ENCODE measurements around the gene SLC35E3. TPM values are rescaled to one million over a fixed set of nuclear protein-coding genes. Genes with fewer than 3 reads are reported as not detected.
A peak's percentile ranks its signal among the peaks of the same experiment; 100 is the strongest.

Gene SLC35E3
- total and polyA plus RNA-seq, 2 donors (not counting 1 experiment from before 2014, with no cell fraction given), result 4.1 to 11.1 TPM

DNA sequence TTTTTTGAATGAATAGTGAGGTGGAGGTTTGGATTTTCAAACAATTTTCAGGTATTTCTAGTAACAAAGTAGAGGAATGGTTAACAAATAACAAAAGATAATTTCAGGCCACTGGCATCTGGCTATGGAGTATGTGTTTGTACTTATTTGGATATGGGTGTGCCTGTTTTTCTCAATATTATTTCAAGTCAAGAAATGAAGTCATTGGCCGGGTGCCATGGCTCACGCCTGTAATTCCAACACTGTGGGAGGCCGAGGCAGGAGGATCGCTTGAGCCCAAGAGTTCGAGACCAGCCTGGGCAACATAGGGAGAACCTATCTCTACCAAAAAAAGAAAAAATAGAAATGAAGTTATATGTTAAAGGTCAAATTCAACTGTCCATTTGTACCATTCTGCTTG lies 13.9 kb downstream of the SLC35E3 start:
- peaks cover 1% of the 10 kb centered on the region for H3K36me3 ChIP-seq (ENCODE audit: control insufficient read depth, insufficient read depth, low read length)
- no peak overlapping the region for H2AFZ ChIP-seq (ENCODE audit: low read length)
- peak in 1 of 2 donors; percentile 8 for DNase-seq (ENCODE audit: low read depth in 2 of 2)
- TF ChIP-seq, protein P1, sequence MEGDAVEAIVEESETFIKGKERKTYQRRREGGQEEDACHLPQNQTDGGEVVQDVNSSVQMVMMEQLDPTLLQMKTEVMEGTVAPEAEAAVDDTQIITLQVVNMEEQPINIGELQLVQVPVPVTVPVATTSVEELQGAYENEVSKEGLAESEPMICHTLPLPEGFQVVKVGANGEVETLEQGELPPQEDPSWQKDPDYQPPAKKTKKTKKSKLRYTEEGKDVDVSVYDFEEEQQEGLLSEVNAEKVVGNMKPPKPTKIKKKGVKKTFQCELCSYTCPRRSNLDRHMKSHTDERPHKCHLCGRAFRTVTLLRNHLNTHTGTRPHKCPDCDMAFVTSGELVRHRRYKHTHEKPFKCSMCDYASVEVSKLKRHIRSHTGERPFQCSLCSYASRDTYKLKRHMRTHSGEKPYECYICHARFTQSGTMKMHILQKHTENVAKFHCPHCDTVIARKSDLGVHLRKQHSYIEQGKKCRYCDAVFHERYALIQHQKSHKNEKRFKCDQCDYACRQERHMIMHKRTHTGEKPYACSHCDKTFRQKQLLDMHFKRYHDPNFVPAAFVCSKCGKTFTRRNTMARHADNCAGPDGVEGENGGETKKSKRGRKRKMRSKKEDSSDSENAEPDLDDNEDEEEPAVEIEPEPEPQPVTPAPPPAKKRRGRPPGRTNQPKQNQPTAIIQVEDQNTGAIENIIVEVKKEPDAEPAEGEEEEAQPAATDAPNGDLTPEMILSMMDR (conservative IDR thresholded peaks at IDR 0.05 in 1 of 2, IDR thresholded peaks at IDR 0.05 in 1 of 2; ENCODE audit: low read depth in 1 of 2, low read length in 2 of 2), result no peak
- no peak for TF ChIP-seq EZH2 (IDR thresholded peaks at IDR 0.05; ENCODE audit: low read length, missing control alignments)
- no peaks in the 10 kb centered on the region for H3K9me3 ChIP-seq (ENCODE audit: control insufficient read depth, insufficient read depth, low read depth, low read length)
- no peak overlapping the region for H3K27ac ChIP-seq (ENCODE audit: insufficient read depth, low read length)
- H4K20me1 ChIP-seq (ENCODE audit: control insufficient read depth, extremely low read depth, insufficient read depth, low read length), result no peaks in the 10 kb centered on the region
- H3K27me3 ChIP-seq (ENCODE audit: control insufficient read depth, insufficient read depth, low read length), result no peaks in the 10 kb centered on the region
- H3K4me3 ChIP-seq (replicated peaks in 1 of 4; ENCODE audit: control extremely low read depth in 1 of 4, insufficient read depth in 1 of 4, low read depth in 3 of 4, low read length in 4 of 4), result no peak overlapping the region
- H3K79me2 ChIP-seq (ENCODE audit: control insufficient read depth, insufficient read depth, low read length), result no peaks in the 10 kb centered on the region
- H3K4me2 ChIP-seq (ENCODE audit: extremely low read depth, insufficient read depth, low read length), result no peak overlapping the region
- no peaks in the 10 kb centered on the region for H3K4me1 ChIP-seq (ENCODE audit: control insufficient read depth, extremely low read depth, insufficient read depth, low read length)
- H3K9ac ChIP-seq (ENCODE audit: insufficient read depth, low read length), result no peak overlapping the region

DNA sequence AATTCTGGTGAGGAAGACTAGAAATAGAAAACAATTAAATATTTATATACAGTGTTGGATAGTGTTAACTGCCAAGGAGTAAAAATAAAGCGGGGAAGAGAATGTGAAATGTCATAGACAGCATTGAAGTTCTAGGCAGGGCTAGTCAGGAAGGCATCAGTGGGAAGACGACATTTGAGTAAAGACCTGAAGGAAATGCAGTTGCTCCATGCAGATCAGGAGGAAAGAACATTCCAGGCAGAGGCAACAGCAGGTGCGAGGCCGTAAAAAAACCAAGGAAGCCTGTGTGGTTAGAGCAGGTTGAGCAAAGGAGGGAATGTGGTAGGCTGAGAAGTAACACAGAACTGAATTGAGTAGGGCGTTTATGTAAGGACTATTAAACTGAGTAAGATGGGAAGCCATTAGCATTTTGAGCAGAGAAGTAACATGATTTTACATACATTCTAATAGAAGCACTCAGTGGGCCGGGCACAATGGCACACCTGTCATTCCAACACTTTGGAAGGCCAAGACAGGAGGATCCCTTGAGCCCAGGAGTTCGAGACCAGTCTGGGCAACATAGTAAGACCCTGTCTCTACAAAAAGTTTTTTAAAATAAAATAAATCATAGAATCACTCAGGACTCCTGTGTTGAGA lies 14.9 kb downstream of the SLC35E3 start:
- Histone ChIP-seq H3K27me3 (ENCODE audit: control insufficient read depth, insufficient read depth, low read length) (no peaks in the 10 kb centered on the region), H3K79me2 (ENCODE audit: control insufficient read depth, insufficient read depth, low read length) (no peaks in the 10 kb centered on the region), H3K9ac (ENCODE audit: insufficient read depth, low read length) (no peak overlapping the region), H2AFZ (ENCODE audit: low read length) (no peak overlapping the region), H4K20me1 (ENCODE audit: control insufficient read depth, extremely low read depth, insufficient read depth, low read length) (no peaks in the 10 kb centered on the region), H3K9me3 (ENCODE audit: control insufficient read depth, insufficient read depth, low read depth, low read length) (no peaks in the 10 kb centered on the region), H3K36me3 (ENCODE audit: control insufficient read depth, insufficient read depth, low read length) (no peaks in the 10 kb centered on the region), H3K4me2 (ENCODE audit: extremely low read depth, insufficient read depth, low read length) (no peak overlapping the region), H3K4me3 (replicated peaks in 1 of 4; ENCODE audit: control extremely low read depth in 1 of 4, insufficient read depth in 1 of 4, low read depth in 3 of 4, low read length in 4 of 4) (no peak overlapping the region), H3K27ac (ENCODE audit: insufficient read depth, low read length) (no peak overlapping the region), H3K4me1 (ENCODE audit: control insufficient read depth, extremely low read depth, insufficient read depth, low read length) (no peaks in the 10 kb centered on the region)
- DNase-seq (ENCODE audit: low read depth in 2 of 2), result no peak
- TF ChIP-seq, protein P1 (conservative IDR thresholded peaks at IDR 0.05 in 1 of 2, IDR thresholded peaks at IDR 0.05 in 1 of 2; ENCODE audit: low read depth in 1 of 2, low read length in 2 of 2), result no peak
- TF ChIP-seq EZH2 (IDR thresholded peaks at IDR 0.05; ENCODE audit: low read length, missing control alignments), result no peak

DNA sequence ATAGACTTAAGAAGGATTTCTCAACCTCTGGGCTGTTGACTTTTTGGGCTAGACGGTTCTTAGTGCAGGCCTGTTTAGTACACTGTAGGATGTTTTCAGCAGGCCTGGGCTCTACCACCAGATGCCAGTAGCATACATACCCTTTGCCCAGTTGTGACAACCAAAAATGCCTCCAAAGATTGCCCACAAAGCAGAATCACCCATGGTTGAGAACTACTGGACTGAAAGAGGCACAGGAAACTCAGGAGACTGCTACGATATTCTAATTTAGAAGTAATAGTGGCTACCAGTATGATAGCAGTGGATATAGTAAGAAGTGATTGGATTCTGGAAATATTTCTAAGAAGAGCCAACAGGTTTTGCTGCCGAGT lies 15.5 kb downstream of the SLC35E3 start:
- no peak overlapping the region for H3K9ac ChIP-seq (ENCODE audit: insufficient read depth, low read length)
- H3K4me1 ChIP-seq (ENCODE audit: control insufficient read depth, extremely low read depth, insufficient read depth, low read length), result no peaks in the 10 kb centered on the region
- H3K4me3 ChIP-seq (replicated peaks in 1 of 4; ENCODE audit: control extremely low read depth in 1 of 4, insufficient read depth in 1 of 4, low read depth in 3 of 4, low read length in 4 of 4), result no peak overlapping the region
- no peak overlapping the region for H3K27ac ChIP-seq (ENCODE audit: insufficient read depth, low read length)
- no peaks in the 10 kb centered on the region for H3K9me3 ChIP-seq (ENCODE audit: control insufficient read depth, insufficient read depth, low read depth, low read length)
- no peaks in the 10 kb centered on the region for H3K27me3 ChIP-seq (ENCODE audit: control insufficient read depth, insufficient read depth, low read length)
- no peak for DNase-seq (ENCODE audit: low read depth in 2 of 2)
- H3K4me2 ChIP-seq (ENCODE audit: extremely low read depth, insufficient read depth, low read length), result no peak overlapping the region
- TF ChIP-seq, protein P1 (conservative IDR thresholded peaks at IDR 0.05 in 1 of 2, IDR thresholded peaks at IDR 0.05 in 1 of 2; ENCODE audit: low read depth in 1 of 2, low read length in 2 of 2), result no peak
- no peak for TF ChIP-seq EZH2 (IDR thresholded peaks at IDR 0.05; ENCODE audit: low read length, missing control alignments)
- no peaks in the 10 kb centered on the region for H3K36me3 ChIP-seq (ENCODE audit: control insufficient read depth, insufficient read depth, low read length)
- no peak overlapping the region for H2AFZ ChIP-seq (ENCODE audit: low read length)
- no peaks in the 10 kb centered on the region for H4K20me1 ChIP-seq (ENCODE audit: control insufficient read depth, extremely low read depth, insufficient read depth, low read length)
- H3K79me2 ChIP-seq (ENCODE audit: control insufficient read depth, insufficient read depth, low read length), result no peaks in the 10 kb centered on the region

All from fibroblast of lung (primary cell).